ENCODE results near the gene GABPA.

DNA sequence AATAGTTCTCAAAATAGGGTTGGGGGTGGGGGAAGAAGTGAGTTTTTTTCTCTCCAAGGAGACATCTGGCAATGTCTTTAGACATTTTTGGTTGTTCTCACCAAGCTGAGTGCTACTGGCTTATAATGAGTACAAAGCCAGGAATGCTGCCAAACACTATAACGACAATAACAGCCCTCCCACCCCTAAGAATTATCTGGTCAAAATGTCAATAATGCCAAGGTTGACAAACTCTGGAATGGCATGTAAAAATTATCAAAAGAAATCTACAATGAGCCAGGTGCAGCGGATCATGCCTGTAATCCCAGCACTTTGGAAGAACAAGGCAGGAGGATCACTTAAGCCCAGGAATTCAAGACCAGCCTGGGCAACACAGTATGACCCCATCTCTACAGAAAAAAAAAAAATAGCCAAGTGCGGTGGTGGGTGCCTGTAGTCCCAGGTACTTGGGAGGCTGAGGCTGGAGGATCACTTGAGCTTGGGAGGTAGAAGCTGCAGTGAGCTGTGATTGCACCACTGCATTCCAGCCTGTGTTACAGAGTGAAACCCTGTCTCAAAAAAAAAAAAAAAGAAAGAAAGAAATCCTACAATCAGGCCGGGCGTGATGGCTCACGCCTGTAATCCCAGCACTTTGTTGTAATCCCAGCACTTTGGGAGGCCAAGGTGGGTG, 2.5 kb upstream of the GABPA start:
- TF ChIP-seq POLR2A (IDR thresholded peaks at IDR 0.05; ENCODE audit: low read depth, low read length) (no peak), PAX5 (IDR thresholded peaks at IDR 0.05; ENCODE audit: insufficient read depth, low read length, severe bottlenecking) (no peak), POU2F2 (IDR thresholded peaks at IDR 0.05; ENCODE audit: low read depth, low read length) (no peak), TAF1 (IDR thresholded peaks at IDR 0.05; ENCODE audit: low read depth, low read length) (no peak), POLR2AphosphoS5 (IDR thresholded peaks at IDR 0.05; ENCODE audit: low read depth, low read length) (no peak)

All from GM12891 (cell line).